SK-N-SH (cell line): ENCODE data around the gene PRIM2.
"Not testable (repeated sequence)": the region's sequence is repeated elsewhere in the genome, so short reads cannot be mapped to it uniquely, and the experiment has no call there.

Source experiments
- CHD2 ChIP-seq: fragments of 150-350 bp; IDR thresholded peaks from 2 replicates; pipeline ENCODE4 v1.6.1; 2018; ENCODE audit warnings: low read length; ENCODE audit not compliant: partially characterized antibody
- CTCF ChIP-seq: fragments of 200-600 bp; sonication (generic); IDR thresholded peaks from 2 replicates; pipeline ENCODE4 v1.6.1; 2017; ENCODE audit warnings: antibody characterized with exemption, mild to moderate bottlenecking, moderate library complexity
- EP300 ChIP-seq, 2 experiments: IDR thresholded peaks; 2 replicates each; pipeline versions ENCODE4 v1.4.0 to v1.6.1; 2012; ENCODE audit warnings: borderline replicate concordance in 1 of 2, low read depth in 1 of 2, low read length in 1 of 2
- EZH2phosphoT487 ChIP-seq: fragments of 200-600 bp; sonication (generic); IDR thresholded peaks from 2 replicates; pipeline ENCODE4 v1.6.1; 2017; ENCODE audit warnings: low read depth, mixed run types, mild to moderate bottlenecking, antibody characterized with exemption, moderate library complexity, borderline replicate concordance
- FOSL2 ChIP-seq: IDR thresholded peaks from 2 replicates; pipeline ENCODE4 v1.4.0; 2012; ENCODE audit warnings: low read depth, mild to moderate bottlenecking, moderate library complexity, borderline replicate concordance
- GATA2 ChIP-seq: sonication (generic); formaldehyde crosslinking; IDR thresholded peaks from 2 replicates; pipeline ENCODE4 v1.5.0; 2020; ENCODE audit warnings: mild to moderate bottlenecking, missing genetic modification reagents
- MAX ChIP-seq: IDR thresholded peaks from 2 replicates; pipeline ENCODE4 v1.4.0; 2012; ENCODE audit warnings: low read depth
- NRF1 ChIP-seq: IDR thresholded peaks from 2 replicates; pipeline ENCODE4 v1.6.1; 2012; ENCODE audit warnings: low read depth, mild to moderate bottlenecking, low read length
- PBX3 ChIP-seq: IDR thresholded peaks from 2 replicates; pipeline ENCODE4; 2012
- REST ChIP-seq: IDR thresholded peaks from 2 replicates; pipeline ENCODE4 v1.6.1; 2012; ENCODE audit warnings: mild to moderate bottlenecking, low read depth, low read length, moderate library complexity
- RFX5 ChIP-seq: IDR thresholded peaks from 2 replicates; pipeline ENCODE4 v1.6.1; 2012; ENCODE audit warnings: mild to moderate bottlenecking, improper control_type of control experiment, low read length
- TAF1 ChIP-seq: IDR thresholded peaks from 2 replicates; pipeline ENCODE4 v1.6.1; 2012; ENCODE audit warnings: low read depth, mild to moderate bottlenecking, low read length, moderate library complexity, borderline replicate concordance

- not testable (repeated sequence) for TF ChIP-seq TAF1; RFX5; CTCF; CHD2; FOSL2; MAX; EP300 (IDR thresholded peaks at IDR 0.05; ENCODE audit: borderline replicate concordance in 1 of 2, low read depth in 1 of 2, low read length in 1 of 2); GATA2 (CRISPR knock-in tag); EZH2phosphoT487; PBX3; NRF1; REST
Measured at GRCh38 chr6:57480194-57480593, 162.8 kb downstream of the PRIM2 start.
